HG03066 (cell line): ENCODE results near the gene CYP26A1.

ENCODE experiments used
- ATAC-seq: cut with Tn5 transposase; IDR thresholded peaks from one replicate; pipeline ENCODE4 v1.9.1; 2021; ENCODE audit warnings: low read depth; ENCODE audit not compliant: unreplicated experiment

The CYP26A1 gene

GRCh38 chr10:93073539-93074146 lies at the start of gene CYP26A1:
TSS of gene CYP26A1 (plus strand) at chr10:93073893. CDS start at chr10:93073935, 42 bp downstream.
- ATAC-seq = no peak

GRCh38 chr10:93026072-93026471 lies 47.6 kb upstream of the CYP26A1 start:
- no peak for ATAC-seq

GRCh38 chr10:93027508-93027907 lies 46.2 kb upstream of the CYP26A1 start:
- ATAC-seq = no peak

GRCh38 chr10:93028883-93029282 lies 44.8 kb upstream of the CYP26A1 start:
- ATAC-seq = no peak

GRCh38 chr10:93030409-93030808 lies 43.3 kb upstream of the CYP26A1 start:
- no peak for ATAC-seq

- no peak for ATAC-seq
Observed at GRCh38 chr10:93032105-93032808, 41.4 kb upstream of the CYP26A1 start.

GRCh38 chr10:93032809-93033137 lies 40.9 kb upstream of the CYP26A1 start:
- no peak for ATAC-seq

GRCh38 chr10:93034426-93034825 lies 39.3 kb upstream of the CYP26A1 start:
- no peak for ATAC-seq

- ATAC-seq = no peak
Observed at GRCh38 chr10:93039110-93039509, 34.6 kb upstream of the CYP26A1 start.

GRCh38 chr10:93039721-93040120 lies 34.0 kb upstream of the CYP26A1 start:
- ATAC-seq = no peak

GRCh38 chr10:93054486-93054885 lies 19.2 kb upstream of the CYP26A1 start:
- ATAC-seq = no peak

- no peak for ATAC-seq
Observed at GRCh38 chr10:93058139-93058538, 15.6 kb upstream of the CYP26A1 start.

GRCh38 chr10:93059975-93060886 lies 13.5 kb upstream of the CYP26A1 start, which contains the start of gene CYP26C1:
TSS of gene CYP26C1 (plus strand) at chr10:93060798. CDS start at chr10:93061264, 466 bp downstream.
- ATAC-seq = no peak

GRCh38 chr10:93060887-93061593 lies 12.7 kb upstream of the CYP26A1 start:
- no peak for ATAC-seq

GRCh38 chr10:93061594-93062513 lies 11.8 kb upstream of the CYP26A1 start:
- ATAC-seq = no peak

- ATAC-seq = no peak
Observed at GRCh38 chr10:93062514-93063143, 11.1 kb upstream of the CYP26A1 start.

- ATAC-seq = no peak
Observed at GRCh38 chr10:93063144-93063976, 10.3 kb upstream of the CYP26A1 start.

- ATAC-seq = no peak
Observed at GRCh38 chr10:93063977-93064660, 9.6 kb upstream of the CYP26A1 start.
